NCI-H2081 treated with DMSO at 0.1 percent for 48 hours (cell line): ENCODE measurements around the gene TSC22D1.
"Not testable (repeated sequence)": the region's sequence is repeated elsewhere in the genome, so short reads cannot be mapped to it uniquely, and the experiment has no call there.

ENCODE experiments used
- DNase-seq: peaks from one replicate; lab custom pipeline; 2025; lab: John Stamatoyannopoulos, UW

Gene TSC22D1

GRCh38 chr13:44573071-44573470, 3.1 kb downstream of the TSC22D1 start:
- no peak for DNase-seq

GRCh38 chr13:44566601-44567000, 9.5 kb downstream of the TSC22D1 start:
- no peak for DNase-seq

GRCh38 chr13:44565881-44566280, 10.2 kb downstream of the TSC22D1 start:
- no peak for DNase-seq

- DNase-seq, result no peak
Measured at GRCh38 chr13:44564936-44565335, 11.2 kb downstream of the TSC22D1 start.

GRCh38 chr13:44562853-44563252, 13.3 kb downstream of the TSC22D1 start:
- not testable (repeated sequence) for DNase-seq

GRCh38 chr13:44561351-44561750, 14.8 kb downstream of the TSC22D1 start:
- no peak for DNase-seq

- no peak for DNase-seq
Measured at GRCh38 chr13:44557986-44558385, 18.1 kb downstream of the TSC22D1 start.

GRCh38 chr13:44555207-44555606, 20.9 kb downstream of the TSC22D1 start:
- DNase-seq, result no peak

- no peak for DNase-seq
Measured at GRCh38 chr13:44549476-44549875, 26.7 kb downstream of the TSC22D1 start.

- DNase-seq, result no peak
Measured at GRCh38 chr13:44546164-44546563, 30.0 kb downstream of the TSC22D1 start.

- DNase-seq, result no peak
Measured at GRCh38 chr13:44543369-44543768, 32.8 kb downstream of the TSC22D1 start.

GRCh38 chr13:44542361-44542760, 33.8 kb downstream of the TSC22D1 start:
- DNase-seq, result no peak

- DNase-seq, result no peak
Measured at GRCh38 chr13:44541601-44542000, 34.5 kb downstream of the TSC22D1 start.

GRCh38 chr13:44540761-44541434, 35.2 kb downstream of the TSC22D1 start:
- DNase-seq, result no peak

GRCh38 chr13:44537248-44537647, 38.9 kb downstream of the TSC22D1 start:
- no peak for DNase-seq

- DNase-seq, result no peak
Measured at GRCh38 chr13:44523146-44524015, 52.7 kb downstream of the TSC22D1 start.

- no peak for DNase-seq
Measured at GRCh38 chr13:44519642-44520041, 56.5 kb downstream of the TSC22D1 start.

- no peak for DNase-seq
Measured at GRCh38 chr13:44516771-44517170, 59.4 kb downstream of the TSC22D1 start.

GRCh38 chr13:44514278-44514677, 61.9 kb downstream of the TSC22D1 start:
- DNase-seq, result no peak

- DNase-seq, result not testable (repeated sequence)
Measured at GRCh38 chr13:44509853-44510252, 66.3 kb downstream of the TSC22D1 start.

GRCh38 chr13:44508562-44509077, 67.5 kb downstream of the TSC22D1 start:
- no peak for DNase-seq

GRCh38 chr13:44507639-44508038, 68.5 kb downstream of the TSC22D1 start:
- no peak for DNase-seq

GRCh38 chr13:44506719-44507118, 69.4 kb downstream of the TSC22D1 start:
- DNase-seq, result no peak
